Measurements from ENCODE around the gene TXNDC12. TPM values are rescaled to one million over a fixed set of nuclear protein-coding genes. Genes with fewer than 3 reads are reported as not detected.
A peak's percentile ranks its signal among the peaks of the same experiment; 100 is the strongest.

TXNDC12 gene
- polyA plus RNA-seq, 3 donors, result 24.3 to 125 (median 121) TPM

GRCh38 chr1:51978099-51978498 is 76.9 kb downstream of the TXNDC12 start:
- no peak overlapping the region for H3K4me3 ChIP-seq (replicated peaks in 1 of 3; ENCODE audit: low read depth in 2 of 3, low read length in 3 of 3)
- H3K27ac ChIP-seq (ENCODE audit: low read depth in 1 of 2, low read length in 2 of 2), result no peak overlapping the region
- no peak overlapping the region for H3K9ac ChIP-seq (ENCODE audit: insufficient read depth, low read length, poor library complexity, severe bottlenecking)
- H3K9me3 ChIP-seq (replicated peaks in 1 of 2; ENCODE audit: control insufficient read depth in 1 of 2, insufficient read depth in 1 of 2, low read length in 2 of 2), result no peaks in the 10 kb centered on the region
- H4K20me1 ChIP-seq (ENCODE audit: insufficient read depth, low read length), result no peaks in the 10 kb centered on the region
- Mint-ChIP-seq H3K4me3 (peak overlapping the region in 1 of 2 donors; percentile 28), H3K9me3 (peaks cover 0 to 1% (median 0%) of the 10 kb centered on the region in 7 donors), H3K27ac (peak overlapping the region in 1 of 7 donors; percentile 16), H3K4me1 (no peaks in the 10 kb centered on the region), H3K36me3 (no peaks in the 10 kb centered on the region), H3K27me3 (ENCODE audit: low read depth in 3 of 3) (peaks cover 0 to 5% (median 1%) of the 10 kb centered on the region in 3 donors)
- no peaks in the 10 kb centered on the region for H3K36me3 ChIP-seq (replicated peaks in 1 of 2; ENCODE audit: control insufficient read depth in 1 of 2, insufficient read depth in 2 of 2, low read length in 2 of 2)
- DNase-seq, result no peak
- H3K79me2 ChIP-seq (ENCODE audit: insufficient read depth, low read length), result no peaks in the 10 kb centered on the region
- no peak overlapping the region for H3K4me2 ChIP-seq (replicated peaks; ENCODE audit: extremely low read depth, low read length, poor library complexity, severe bottlenecking)
- TF ChIP-seq CTCF (IDR thresholded peaks at IDR 0.05), result no peak
- H3K4me1 ChIP-seq (ENCODE audit: control insufficient read depth in 1 of 2, insufficient read depth in 2 of 2, low read length in 2 of 2), result no peaks in the 10 kb centered on the region
- H2AFZ ChIP-seq (ENCODE audit: insufficient read depth, low read depth, low read length, poor library complexity, severe bottlenecking), result no peak overlapping the region
- intact Hi-C loops (cut with micrococcal nuclease), result no loop called here
- H3K27me3 ChIP-seq (ENCODE audit: control insufficient read depth in 2 of 2, insufficient read depth in 2 of 2, low read length in 2 of 2), result no peaks in the 10 kb centered on the region

GRCh38 chr1:51976846-51977602 is 78.0 kb downstream of the TXNDC12 start:
- H3K79me2 ChIP-seq (ENCODE audit: insufficient read depth, low read length), result no peaks in the 10 kb centered on the region
- H3K36me3 Mint-ChIP-seq, result no peaks in the 10 kb centered on the region
- WGBS (ENCODE audit: insufficient coverage), result 89% methylated on average over 11 of the region's 12 CpGs
- DNase-seq, result no peak
- no peak overlapping the region for H3K27ac ChIP-seq (ENCODE audit: low read depth in 1 of 2, low read length in 2 of 2)
- no peak overlapping the region for H3K4me2 ChIP-seq (replicated peaks; ENCODE audit: extremely low read depth, low read length, poor library complexity, severe bottlenecking)
- no peak overlapping the region for H2AFZ ChIP-seq (ENCODE audit: insufficient read depth, low read depth, low read length, poor library complexity, severe bottlenecking)
- H3K9ac ChIP-seq (ENCODE audit: insufficient read depth, low read length, poor library complexity, severe bottlenecking), result no peak overlapping the region
- no peaks in the 10 kb centered on the region for H3K9me3 ChIP-seq (replicated peaks in 1 of 2; ENCODE audit: control insufficient read depth in 1 of 2, insufficient read depth in 1 of 2, low read length in 2 of 2)
- intact Hi-C loops (cut with micrococcal nuclease), result no loop called here
- no peak for TF ChIP-seq CTCF (IDR thresholded peaks at IDR 0.05)
- H3K27me3 ChIP-seq (ENCODE audit: control insufficient read depth in 2 of 2, insufficient read depth in 2 of 2, low read length in 2 of 2), result no peaks in the 10 kb centered on the region
- no peaks in the 10 kb centered on the region for H3K4me1 ChIP-seq (ENCODE audit: control insufficient read depth in 1 of 2, insufficient read depth in 2 of 2, low read length in 2 of 2)
- H3K27ac Mint-ChIP-seq, result no peak overlapping the region
- no peaks in the 10 kb centered on the region for H3K36me3 ChIP-seq (replicated peaks in 1 of 2; ENCODE audit: control insufficient read depth in 1 of 2, insufficient read depth in 2 of 2, low read length in 2 of 2)
- peaks cover 0 to 5% (median 1%) of the 10 kb centered on the region in 3 donors for H3K27me3 Mint-ChIP-seq (ENCODE audit: low read depth in 3 of 3)
- no peaks in the 10 kb centered on the region for H4K20me1 ChIP-seq (ENCODE audit: insufficient read depth, low read length)
- no peaks in the 10 kb centered on the region for H3K4me1 Mint-ChIP-seq
- no peak overlapping the region for H3K4me3 ChIP-seq (replicated peaks in 1 of 3; ENCODE audit: low read depth in 2 of 3, low read length in 3 of 3)
- H3K4me3 Mint-ChIP-seq, result no peak overlapping the region
- peaks cover 0 to 1% (median 0%) of the 10 kb centered on the region in 7 donors for H3K9me3 Mint-ChIP-seq
